Psoas muscle (tissue), 8 donors: ENCODE results near the gene PTBP1. TPM values are rescaled to one million over a fixed set of nuclear protein-coding genes. Genes with fewer than 3 reads are reported as not detected.

Experiments
- ATAC-seq, 4 donors: fragments of 200-7000 bp; cut with Tn5 transposase; one replicate each; pipeline ENCODE4 v1.9.1; 2020; ENCODE audit warnings: moderate library complexity in 3 of 4, mild to moderate bottlenecking in 2 of 4
- DNase-seq, 2 donors: peaks; one replicate each; pipeline ENCODE4 v3.0.0-alpha.2; 2020
- H3K27ac ChIP-seq: fragments of 200-600 bp; one replicate; pipeline ENCODE4 v1.8.0; 2022
- H3K27me3 ChIP-seq, 3 donors: fragments of 200-600 bp in 1 of 3; one replicate each; pipeline versions ENCODE4 v1.6.1 to v1.8.0; 2013 to 2022; ENCODE audit warnings: low read length in 2 of 3, mild to moderate bottlenecking in 2 of 3, moderate library complexity in 1 of 3; ENCODE audit not compliant: insufficient read depth in 3 of 3
- H3K36me3 ChIP-seq, 2 donors: fragments of 200-600 bp in 1 of 2; one replicate each; pipeline versions ENCODE4 v1.6.1 to v1.8.0; 2013 to 2022; ENCODE audit warnings: low read depth in 1 of 2, mild to moderate bottlenecking in 1 of 2, moderate library complexity in 1 of 2; ENCODE audit not compliant: insufficient read depth in 1 of 2
- H3K4me1 ChIP-seq: fragments of 200-600 bp; one replicate; pipeline ENCODE4 v1.8.0; 2022
- H3K4me3 ChIP-seq: fragments of 200-600 bp; one replicate; pipeline ENCODE4 v1.8.0; 2022; ENCODE audit warnings: mild to moderate bottlenecking
- H3K9me3 ChIP-seq: fragments of 200-600 bp; one replicate; pipeline ENCODE4 v1.8.0; 2022
- CTCF ChIP-seq: fragments of 200-600 bp; IDR thresholded peaks from one replicate; pipeline ENCODE4 v1.8.0; 2022; ENCODE audit warnings: antibody characterized with exemption
- WGBS, 3 donors: extraction: QIAGEN DNeasy Blood & Tissue Kit; methylation state at CpG; one replicate each; pipeline versions ENCODE4 v1.1.6 to v1.1.7; 2013; 5-methylcytosine and 5-hydroxymethylcytosine counted together
- intact Hi-C, 2 donors: fragments of 100-400 bp; cut with DNase I; formaldehyde crosslinking; loops; one replicate each; pipeline versions ENCODE4 v1.11.0 to v1.14.2; 2022
- polyA plus RNA-seq, 3 donors: library from polyadenylated mRNA; stranded (reverse); fragments of 200-250 nt; gene quantifications; one replicate each; pipeline ENCODE4 v1.2.3, GENCODE V29; 2013
- total RNA-seq, 4 donors: library from RNA; stranded (reverse); fragmentation: NEBNext Ultra II Directional in 2 of 4; extraction: Animal tissue kit (Norgen Biotek cat#: 25700) in 2 of 4; gene quantifications; one replicate each; pipeline versions ENCODE4 v1.2.1 to v1.2.4, GENCODE V29; 2021 to 2023
- donor health status: healthy with polysubstance abuse.
- donor health status: DM: no; HTN: no; CAD: no; lungs with moderate emphysema.
- donor health status: Bipolar disorder and iron deficiency.
- donor health status: healthy.
- donor health status: DM: yes; HTN: yes; CAD: no.
- donor health status: DM: no; HTN: no; CAD: no.
- donor health status: DM: no; HTN: no; CAD: no.
- donor health status: DM: yes; HTN: yes; CAD: no.

PTBP1 gene
- total and polyA plus RNA-seq, 7 donors: 24.2 to 69.4 (median 36.5) TPM

GRCh38 chr19:813219-814151 lies 16.2 kb downstream of the PTBP1 start:
- no peak overlapping the region for H3K4me3 ChIP-seq
- no peaks in the 10 kb centered on the region for H3K9me3 ChIP-seq
- H3K36me3 ChIP-seq: peaks cover 9 to 46% of the 10 kb centered on the region in 2 donors
- TF ChIP-seq CTCF: no peak
- intact Hi-C loops: no loop called here
- no peak overlapping the region for H3K27ac ChIP-seq
- no peak for DNase-seq
- WGBS, 3 donors: 93 to 94% (median 93%) methylated on average over 74 to 87 of the region's 87 CpGs
- H3K4me1 ChIP-seq: no peaks in the 10 kb centered on the region
- ATAC-seq: peak in 3 of 4 donors; percentile 20 to 26 (median 26)
- H3K27me3 ChIP-seq: no peaks in the 10 kb centered on the region

GRCh38 chr19:814152-815078 lies 17.2 kb downstream of the PTBP1 start:
- Histone ChIP-seq H3K4me1 (no peaks in the 10 kb centered on the region), H3K27me3 (no peaks in the 10 kb centered on the region), H3K4me3 (no peak overlapping the region), H3K36me3 (peaks cover 8 to 37% of the 10 kb centered on the region in 2 donors), H3K9me3 (no peaks in the 10 kb centered on the region), H3K27ac (no peak overlapping the region)
- no peak for TF ChIP-seq CTCF
- WGBS, 3 donors: 85 to 87% (median 86%) methylated on average over 47 to 49 of the region's 49 CpGs
- DNase-seq (no peak), ATAC-seq (peak in 2 of 4 donors; percentile 19 to 33)
- intact Hi-C loops: no loop called here

GRCh38 chr19:815079-815774 lies 18.0 kb downstream of the PTBP1 start:
- Histone ChIP-seq H3K9me3 (no peaks in the 10 kb centered on the region), H3K36me3 (peaks cover 7 to 29% of the 10 kb centered on the region in 2 donors), H3K27ac (no peak overlapping the region), H3K4me1 (no peaks in the 10 kb centered on the region), H3K27me3 (no peaks in the 10 kb centered on the region), H3K4me3 (no peak overlapping the region)
- no peak for TF ChIP-seq CTCF
- 85% methylated on average over 33 to 47 of the region's 47 CpGs for WGBS, 3 donors
- DNase-seq (no peak), ATAC-seq (peak in 2 of 4 donors; percentile 19 to 24)
- intact Hi-C loops: no loop called here

GRCh38 chr19:815775-816499 lies 18.7 kb downstream of the PTBP1 start:
- peaks cover 2 to 22% of the 10 kb centered on the region in 2 donors for H3K36me3 ChIP-seq
- no peak overlapping the region for H3K4me3 ChIP-seq
- H3K27me3 ChIP-seq: no peaks in the 10 kb centered on the region
- 91 to 97% (median 97%) methylated on average over 13 of the region's 13 CpGs for WGBS, 3 donors
- no peak for DNase-seq
- H3K4me1 ChIP-seq: no peaks in the 10 kb centered on the region
- intact Hi-C loops: no loop called here
- H3K9me3 ChIP-seq: no peaks in the 10 kb centered on the region
- no peak overlapping the region for H3K27ac ChIP-seq
- no peak for TF ChIP-seq CTCF
- no peak for ATAC-seq
